ENCODE data around the gene PVALB.

DNA sequence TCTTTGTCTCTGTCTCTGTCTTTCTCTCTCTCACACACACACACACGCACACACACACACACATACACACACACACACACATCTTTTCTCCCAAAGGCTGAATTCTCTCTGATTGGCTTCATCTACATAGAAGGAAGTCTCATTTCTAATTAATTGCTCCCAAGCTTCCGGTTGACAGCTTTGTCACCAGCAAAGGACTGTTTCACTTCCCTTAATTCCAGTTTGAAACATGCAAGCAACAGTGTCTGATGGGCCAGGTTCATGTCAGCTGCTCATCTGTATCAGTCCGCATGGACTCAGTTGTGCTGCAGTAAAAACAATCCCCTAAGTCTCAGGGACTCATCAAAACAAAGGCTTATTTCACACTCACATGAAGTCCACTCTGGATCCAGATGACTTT, 16.2 kb upstream of the PVALB start:
- TF ChIP-seq, protein P1, sequence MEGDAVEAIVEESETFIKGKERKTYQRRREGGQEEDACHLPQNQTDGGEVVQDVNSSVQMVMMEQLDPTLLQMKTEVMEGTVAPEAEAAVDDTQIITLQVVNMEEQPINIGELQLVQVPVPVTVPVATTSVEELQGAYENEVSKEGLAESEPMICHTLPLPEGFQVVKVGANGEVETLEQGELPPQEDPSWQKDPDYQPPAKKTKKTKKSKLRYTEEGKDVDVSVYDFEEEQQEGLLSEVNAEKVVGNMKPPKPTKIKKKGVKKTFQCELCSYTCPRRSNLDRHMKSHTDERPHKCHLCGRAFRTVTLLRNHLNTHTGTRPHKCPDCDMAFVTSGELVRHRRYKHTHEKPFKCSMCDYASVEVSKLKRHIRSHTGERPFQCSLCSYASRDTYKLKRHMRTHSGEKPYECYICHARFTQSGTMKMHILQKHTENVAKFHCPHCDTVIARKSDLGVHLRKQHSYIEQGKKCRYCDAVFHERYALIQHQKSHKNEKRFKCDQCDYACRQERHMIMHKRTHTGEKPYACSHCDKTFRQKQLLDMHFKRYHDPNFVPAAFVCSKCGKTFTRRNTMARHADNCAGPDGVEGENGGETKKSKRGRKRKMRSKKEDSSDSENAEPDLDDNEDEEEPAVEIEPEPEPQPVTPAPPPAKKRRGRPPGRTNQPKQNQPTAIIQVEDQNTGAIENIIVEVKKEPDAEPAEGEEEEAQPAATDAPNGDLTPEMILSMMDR (IDR thresholded peaks at IDR 0.05) = no peak
- TF ChIP-seq POLR2A (IDR thresholded peaks at IDR 0.05; ENCODE audit: low read depth) = no peak
- no peak for TF ChIP-seq POLR2AphosphoS5 (IDR thresholded peaks at IDR 0.05)
- TF ChIP-seq EP300 (IDR thresholded peaks at IDR 0.05) = no peak
